H1 (cell line): Measurements from ENCODE around the gene ZC3H18. TPM values are rescaled to one million over a fixed set of nuclear protein-coding genes. Genes with fewer than 3 reads are reported as not detected.

ENCODE experiments used
- CHD1 ChIP-seq: IDR thresholded peaks from 2 replicates; pipeline ENCODE4 v1.6.1; 2012; ENCODE audit warnings: low read depth, low read length, improper control_type of control experiment
- EZH2 ChIP-seq: fragments of 200-600 bp; sonication (generic); IDR thresholded peaks from 2 replicates; pipeline ENCODE4 v1.7.1; 2012; ENCODE audit warnings: low read depth, mild to moderate bottlenecking, moderate library complexity, low read length, inconsistent platforms; ENCODE audit not compliant: severe bottlenecking
- FOSL1 ChIP-seq: IDR thresholded peaks from 2 replicates; pipeline ENCODE4 v1.6.1; 2011; ENCODE audit warnings: mild to moderate bottlenecking, low read depth, low read length, moderate library complexity; ENCODE audit not compliant: insufficient read depth
- GTF2F1 ChIP-seq: IDR thresholded peaks from 2 replicates; pipeline ENCODE4 v1.6.1; 2012; ENCODE audit warnings: low read depth, low read length, improper control_type of control experiment, borderline replicate concordance
- SP2 ChIP-seq: IDR thresholded peaks from 2 replicates; pipeline ENCODE4 v1.6.1; 2012; ENCODE audit warnings: mild to moderate bottlenecking, low read length, inconsistent platforms
- SP4 ChIP-seq: IDR thresholded peaks from 2 replicates; pipeline ENCODE4 v1.6.1; 2012; ENCODE audit warnings: low read length, inconsistent platforms
- polyA plus RNA-seq, 7 experiments: library from polyadenylated mRNA; depleted of rRNA in 3 of 7; stranded (reverse) in 5 of 7; unstranded in 2 of 7; fragments of >200 nt in 5 of 7; fragments of 200-250 nt in 2 of 7; gene quantifications; 1 replicate in 5 of 7; 2 replicates in 1 of 7; 4 replicates in 1 of 7; pipeline versions ENCODE4 v1.2.1 to v1.2.3, GENCODE V29; 2011 to 2013; ENCODE audit warnings: missing spikeins in 2 of 7, mixed read lengths in 2 of 7
- total RNA-seq: library from RNA; stranded (reverse); fragmentation: NEBNext Ultra II Directional; extraction: Animal tissue kit (Norgen Biotek cat#: 25700); gene quantifications from 2 replicates; pipeline ENCODE4 v1.2.1, GENCODE V29; 2021

Gene ZC3H18
- total and polyA plus RNA-seq, 2 of the 8 experiments (the other 6 are each of a cell fraction or from before 2014, with no cell fraction given), result 12.1 to 73.2 TPM

DNA sequence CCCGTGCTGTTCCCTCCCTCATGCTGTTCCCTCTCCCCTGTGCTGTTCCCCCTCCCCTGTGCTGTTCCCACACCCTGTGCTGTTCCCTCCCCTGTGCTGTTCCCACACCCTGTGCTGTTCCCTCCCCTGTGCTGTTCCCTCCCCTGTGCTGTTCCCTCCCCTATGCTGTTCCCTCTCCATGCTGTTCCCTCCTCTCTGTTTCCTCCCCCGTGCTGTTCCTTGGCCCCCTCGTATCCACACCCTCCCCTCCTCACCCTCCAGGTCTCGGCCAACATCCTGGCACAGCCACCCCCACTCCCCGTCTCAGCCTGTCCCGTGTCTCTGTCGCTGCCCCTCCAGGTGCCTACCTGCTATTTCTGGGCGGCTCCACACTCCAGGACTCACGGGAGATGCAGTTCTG lies 48.5 kb upstream of the ZC3H18 start (continued):
- TF ChIP-seq CHD1 (no peak), EZH2 (no peak), FOSL1 (no peak), GTF2F1 (no peak), SP2 (no peak), SP4 (no peak)
